Mesenchymal stem cell (in vitro differentiated cells and primary cell): Measurements from ENCODE around the gene GOLGA6A.

Experiments used
- DNase-seq: peaks from one replicate; pipeline ENCODE4 v3.0.0-alpha.2; 2013
- H2AFZ ChIP-seq: one replicate; pipeline ENCODE4 v1.6.1; 2013; ENCODE audit warnings: low read depth, mild to moderate bottlenecking, control low read depth, inconsistent platforms, low read length, moderate library complexity
- H2AK5ac ChIP-seq: 2 replicates; pipeline ENCODE4 v1.6.1; 2013; ENCODE audit warnings: low read length, moderate library complexity, mild to moderate bottlenecking, inconsistent platforms; ENCODE audit not compliant: severe bottlenecking
- H2BK120ac ChIP-seq: one replicate; pipeline ENCODE4 v1.6.1; 2013; ENCODE audit warnings: low read depth, mild to moderate bottlenecking, inconsistent platforms, low read length, moderate library complexity
- H2BK12ac ChIP-seq, 2 experiments: one replicate each; pipeline ENCODE4 v1.6.1; 2013; ENCODE audit warnings: inconsistent platforms in 2 of 2, low read length in 2 of 2, mild to moderate bottlenecking in 2 of 2, moderate library complexity in 2 of 2, control low read depth in 1 of 2
- H2BK15ac ChIP-seq: one replicate; pipeline ENCODE4 v1.6.1; 2013; ENCODE audit warnings: mild to moderate bottlenecking, low read depth, inconsistent platforms; ENCODE audit not compliant: poor library complexity, severe bottlenecking
- H2BK5ac ChIP-seq: 2 replicates; pipeline ENCODE4 v1.6.1; 2013; ENCODE audit warnings: low read depth, mild to moderate bottlenecking, low read length, control low read depth, inconsistent platforms; ENCODE audit not compliant: poor library complexity, severe bottlenecking
- H3K14ac ChIP-seq, 2 experiments: one replicate each; pipeline ENCODE4 v1.6.1; 2013; ENCODE audit warnings: inconsistent platforms in 2 of 2, low read length in 2 of 2, control low read depth in 1 of 2, mild to moderate bottlenecking in 1 of 2, moderate library complexity in 1 of 2
- H3K18ac ChIP-seq, 2 experiments: one replicate each; pipeline ENCODE4 v1.6.1; 2013; ENCODE audit warnings: inconsistent platforms in 2 of 2, low read length in 2 of 2, control low read depth in 1 of 2, low read depth in 1 of 2, mild to moderate bottlenecking in 1 of 2
- H3K23ac ChIP-seq, 2 experiments: one replicate each; pipeline ENCODE4 v1.6.1; 2013; ENCODE audit warnings: inconsistent platforms in 2 of 2, low read length in 2 of 2, mild to moderate bottlenecking in 2 of 2, moderate library complexity in 2 of 2, control low read depth in 1 of 2
- H3K27ac ChIP-seq: 2 replicates; pipeline ENCODE4 v1.5.1; 2013; ENCODE audit warnings: mild to moderate bottlenecking, moderate library complexity, low read length, control low read depth, inconsistent platforms; ENCODE audit not compliant: poor library complexity, severe bottlenecking
- H3K27me3 ChIP-seq, 2 experiments: 2 replicates each; pipeline versions ENCODE4 v1.6.1 to v1.7.0; 2013; ENCODE audit warnings: low read length in 2 of 2, mild to moderate bottlenecking in 2 of 2, moderate library complexity in 2 of 2, control low read depth in 1 of 2, inconsistent platforms in 1 of 2; ENCODE audit not compliant: control insufficient read depth in 1 of 2, insufficient read depth in 1 of 2
- H3K36me3 ChIP-seq, 2 experiments: 2 replicates each; pipeline versions ENCODE4 v1.6.1 to v1.7.0; 2013; ENCODE audit warnings: low read length in 2 of 2, control low read depth in 1 of 2, inconsistent platforms in 1 of 2, low read depth in 1 of 2, mild to moderate bottlenecking in 1 of 2; ENCODE audit not compliant: insufficient read depth in 2 of 2, control insufficient read depth in 1 of 2
- H3K4ac ChIP-seq, 2 experiments: one replicate each; pipeline ENCODE4 v1.6.1; 2013; ENCODE audit warnings: inconsistent platforms in 2 of 2, low read length in 2 of 2, mild to moderate bottlenecking in 2 of 2, moderate library complexity in 2 of 2, control low read depth in 1 of 2, low read depth in 1 of 2
- H3K4me1 ChIP-seq: 2 replicates; pipeline ENCODE4 v1.6.1; 2013; ENCODE audit warnings: low read depth, low read length, control low read depth; ENCODE audit not compliant: control insufficient read depth, insufficient read depth
- H3K4me2 ChIP-seq: 2 replicates; pipeline ENCODE4 v1.6.1; 2013; ENCODE audit warnings: low read length, mild to moderate bottlenecking, inconsistent platforms; ENCODE audit not compliant: poor library complexity, severe bottlenecking
- H3K4me3 ChIP-seq, 2 experiments: 2 replicates each; pipeline versions ENCODE4 v1.5.1 to v1.7.0; 2013; ENCODE audit warnings: low read length in 2 of 2, mild to moderate bottlenecking in 2 of 2, control low read depth in 1 of 2, low read depth in 1 of 2; ENCODE audit not compliant: insufficient read depth in 1 of 2
- H3K79me1 ChIP-seq: replicated peaks from 2 replicates; pipeline ENCODE4 v1.6.1; 2013; ENCODE audit warnings: mild to moderate bottlenecking, control low read depth, low read length, inconsistent platforms; ENCODE audit not compliant: poor library complexity, severe bottlenecking
- H3K9ac ChIP-seq: 2 replicates; pipeline ENCODE4 v1.7.0; 2013; ENCODE audit warnings: mild to moderate bottlenecking, low read length, moderate library complexity
- H3K9me3 ChIP-seq: 2 replicates; pipeline ENCODE4 v1.7.0; 2013; ENCODE audit warnings: mild to moderate bottlenecking, low read length; ENCODE audit not compliant: control insufficient read depth
- H4K8ac ChIP-seq: one replicate; pipeline ENCODE4 v1.6.1; 2013; ENCODE audit warnings: inconsistent platforms, mild to moderate bottlenecking, low read length, moderate library complexity
- H4K91ac ChIP-seq: one replicate; pipeline ENCODE4 v1.6.1; 2013; ENCODE audit warnings: mild to moderate bottlenecking, low read length, inconsistent platforms
- WGBS: methylation state at CpG from one replicate; pipeline ENCODE4 v1.1.7; 2013; ENCODE audit warnings: mixed read lengths; 5-methylcytosine and 5-hydroxymethylcytosine counted together

Gene GOLGA6A

GRCh38 chr15:74041311-74041756, 41.0 kb downstream of the GOLGA6A start:
- Histone ChIP-seq H3K79me1 (peaks cover 16% of the 10 kb centered on the region), H2AFZ (no peak overlapping the region), H3K14ac (no peak overlapping the region), H2BK5ac (no peak overlapping the region), H3K9me3 (no peaks in the 10 kb centered on the region), H2BK120ac (no peak overlapping the region), H3K18ac (peak overlapping the region in 1 of 2 experiments; percentile 26), H3K4me2 (no peak overlapping the region), H2BK12ac (no peak overlapping the region), H3K23ac (no peak overlapping the region), H3K27me3 (no peaks in the 10 kb centered on the region), H3K4ac (no peak overlapping the region), H3K4me3 (peak overlapping the region in 1 of 2 experiments; percentile 39), H3K27ac (peak overlapping the region; percentile 91), H3K36me3 (peaks cover 42 to 67% of the 10 kb centered on the region in 2 experiments), H4K8ac (no peak overlapping the region), H3K4me1 (peaks cover 40% of the 10 kb centered on the region), H3K9ac (peak overlapping the region; percentile 66), H4K91ac (no peak overlapping the region), H2AK5ac (peak overlapping the region; percentile 98), H2BK15ac (peak overlapping the region; percentile 70)
- 97% methylated on average over 9 of the region's 10 CpGs for WGBS
- DNase-seq: no peak

GRCh38 chr15:74040109-74040850, 42.1 kb downstream of the GOLGA6A start:
- H3K4me2 ChIP-seq: no peak overlapping the region
- H2BK12ac ChIP-seq: no peak overlapping the region
- peak overlapping the region in 1 of 2 experiments; percentile 64 for H3K18ac ChIP-seq
- H3K27me3 ChIP-seq: no peaks in the 10 kb centered on the region
- H4K8ac ChIP-seq: no peak overlapping the region
- no peak overlapping the region for H3K4ac ChIP-seq
- H2AFZ ChIP-seq: no peak overlapping the region
- H3K4me3 ChIP-seq: peak overlapping the region in 1 of 2 experiments; percentile 39
- H2AK5ac ChIP-seq: no peak overlapping the region
- H3K4me1 ChIP-seq: peaks cover 39% of the 10 kb centered on the region
- DNase-seq: peak; percentile 93
- no peak overlapping the region for H3K14ac ChIP-seq
- peaks cover 24% of the 10 kb centered on the region for H3K79me1 ChIP-seq
- H2BK120ac ChIP-seq: no peak overlapping the region
- no peaks in the 10 kb centered on the region for H3K9me3 ChIP-seq
- H3K27ac ChIP-seq: peak overlapping the region; percentile 91
- no peak overlapping the region for H4K91ac ChIP-seq
- peak overlapping the region; percentile 66 for H3K9ac ChIP-seq
- WGBS: 73% methylated on average over 7 of the region's 7 CpGs
- H2BK5ac ChIP-seq: no peak overlapping the region
- peaks cover 53 to 71% of the 10 kb centered on the region in 2 experiments for H3K36me3 ChIP-seq
- H3K23ac ChIP-seq: no peak overlapping the region
- no peak overlapping the region for H2BK15ac ChIP-seq

GRCh38 chr15:74039656-74040010, 42.7 kb downstream of the GOLGA6A start:
- Histone ChIP-seq H2BK15ac (no peak overlapping the region), H3K4me3 (peak overlapping the region in 1 of 2 experiments; percentile 20), H4K8ac (peak overlapping the region; percentile 12), H2AK5ac (peak overlapping the region; percentile 33), H2AFZ (no peak overlapping the region), H3K4me1 (peaks cover 39% of the 10 kb centered on the region), H3K36me3 (peaks cover 59 to 71% of the 10 kb centered on the region in 2 experiments), H2BK120ac (no peak overlapping the region), H3K4me2 (no peak overlapping the region), H3K4ac (no peak overlapping the region), H3K18ac (peak overlapping the region in 1 of 2 experiments; percentile 31), H3K27me3 (no peaks in the 10 kb centered on the region), H2BK12ac (no peak overlapping the region), H2BK5ac (no peak overlapping the region), H3K23ac (no peak overlapping the region), H4K91ac (no peak overlapping the region), H3K9me3 (no peaks in the 10 kb centered on the region), H3K14ac (no peak overlapping the region), H3K9ac (peak overlapping the region; percentile 45), H3K79me1 (peaks cover 27% of the 10 kb centered on the region), H3K27ac (peak overlapping the region; percentile 83)
- no peak for DNase-seq
- WGBS: 73% methylated on average over 5 of the region's 5 CpGs
